ENCODE measurements around the gene ADGRF1. TPM values are rescaled to one million over a fixed set of nuclear protein-coding genes. Genes with fewer than 3 reads are reported as not detected.
A peak's percentile ranks its signal among the peaks of the same experiment; 100 is the strongest.
"Not testable (repeated sequence)": the region's sequence is repeated elsewhere in the genome, so short reads cannot be mapped to it uniquely, and the experiment has no call there.

Gene ADGRF1
- total RNA-seq, 1 donor from 2014 or later, result not detected

DNA sequence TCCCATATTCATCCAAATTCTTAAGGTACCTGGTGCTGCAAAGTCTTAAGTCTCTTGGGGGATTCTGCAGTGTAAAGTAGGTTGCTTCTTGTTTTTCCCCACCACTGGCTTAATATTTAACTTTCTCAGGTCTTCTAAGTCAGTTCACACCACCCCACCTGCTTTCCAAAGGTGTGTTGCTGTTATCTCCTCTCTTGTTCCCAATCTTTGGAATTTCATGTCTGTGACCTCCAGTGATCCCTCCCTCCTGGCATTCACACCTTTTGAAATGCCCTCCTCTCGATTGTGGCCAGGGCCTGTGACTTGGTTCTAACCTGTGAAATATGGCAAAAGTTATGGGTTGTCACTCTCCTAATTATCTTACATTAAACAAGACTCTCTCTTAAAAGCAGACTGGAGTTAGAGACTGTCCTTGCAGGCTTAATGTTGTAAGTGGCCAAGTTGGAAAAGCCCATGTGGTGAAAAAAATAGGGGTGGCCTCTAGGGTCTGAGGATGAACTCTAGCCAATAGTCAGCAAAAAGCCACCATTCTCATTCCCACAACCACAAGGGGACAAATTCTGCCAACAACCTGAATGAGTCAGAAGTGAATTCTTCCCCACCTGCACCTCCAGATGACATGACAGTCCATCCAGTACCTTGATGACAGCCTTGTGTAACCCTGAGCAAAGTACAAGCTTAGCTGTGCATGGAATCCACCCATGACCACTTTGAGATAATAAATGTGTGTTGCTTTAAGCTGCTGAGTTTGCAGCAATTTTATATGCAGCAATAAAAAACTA, 45.1 kb downstream of the ADGRF1 start:
- DNase-seq (no peak), ATAC-seq (ENCODE audit: poor library complexity) (no peak)
- intact Hi-C loops (cut with DNase I), result no loop called here

DNA sequence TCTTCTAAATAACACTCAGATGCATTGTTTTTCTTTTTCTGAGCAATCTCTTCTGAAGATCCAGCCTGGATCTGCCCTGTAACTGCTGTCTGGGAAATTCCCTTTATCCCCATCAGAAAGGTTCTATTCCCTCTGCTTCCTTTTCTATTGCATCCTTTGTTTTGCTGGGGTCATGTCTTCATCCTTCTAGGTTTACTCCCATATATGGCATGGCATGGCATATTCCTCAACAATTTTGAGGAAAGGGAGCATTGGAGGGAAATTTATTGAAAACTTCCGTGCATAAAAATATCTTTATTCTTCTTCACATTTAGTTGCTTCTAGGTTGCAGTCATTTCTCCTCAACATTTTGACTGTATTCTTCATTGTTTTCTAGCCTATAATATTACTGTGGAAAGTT, 47.2 kb downstream of the ADGRF1 start:
- DNase-seq, result no peak
- intact Hi-C loops (cut with DNase I), result no loop called here
- ATAC-seq (ENCODE audit: poor library complexity), result no peak

DNA sequence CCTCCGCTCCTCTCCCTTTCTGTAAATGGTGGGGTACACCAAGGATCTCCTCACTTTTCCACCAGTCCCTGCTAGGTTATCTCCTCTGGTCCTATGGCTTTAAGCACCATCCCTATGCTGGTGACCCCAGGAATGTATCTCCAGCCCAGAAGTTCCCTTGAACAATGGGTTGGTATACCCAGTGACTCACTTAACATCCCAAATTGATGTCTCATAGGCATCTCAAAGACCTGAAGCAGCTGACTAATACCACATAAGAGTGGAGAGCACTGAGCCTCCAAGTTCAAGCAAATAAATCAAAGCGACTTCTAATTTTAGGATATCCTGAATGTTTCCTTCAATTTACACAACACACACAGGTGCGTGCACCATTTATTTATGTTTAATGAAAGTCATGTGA, 48.3 kb downstream of the ADGRF1 start:
- ATAC-seq (ENCODE audit: poor library complexity) (no peak), DNase-seq (no peak)
- intact Hi-C loops (cut with DNase I), result no loop called here

DNA sequence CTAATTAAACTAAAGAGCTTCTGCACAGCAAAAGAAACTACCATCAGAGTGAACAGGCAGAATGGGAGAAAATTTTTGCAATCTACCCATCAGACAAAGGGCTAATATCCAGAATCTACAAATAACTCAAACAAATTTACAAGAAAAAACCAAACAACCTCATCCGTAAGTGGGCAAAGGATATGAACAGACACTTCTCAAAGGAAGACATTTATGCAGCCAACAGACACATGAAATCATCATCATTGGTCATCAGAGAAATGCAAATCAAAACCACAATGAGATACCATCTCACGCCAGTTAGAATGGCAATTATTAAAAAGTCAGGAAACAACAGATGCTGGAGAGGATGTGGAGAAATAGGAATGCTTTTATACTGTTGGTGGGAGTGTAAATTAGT, 49.7 kb downstream of the ADGRF1 start:
- DNase-seq; intact Hi-C loops (cut with DNase I); ATAC-seq (ENCODE audit: poor library complexity): not testable (repeated sequence)

DNA sequence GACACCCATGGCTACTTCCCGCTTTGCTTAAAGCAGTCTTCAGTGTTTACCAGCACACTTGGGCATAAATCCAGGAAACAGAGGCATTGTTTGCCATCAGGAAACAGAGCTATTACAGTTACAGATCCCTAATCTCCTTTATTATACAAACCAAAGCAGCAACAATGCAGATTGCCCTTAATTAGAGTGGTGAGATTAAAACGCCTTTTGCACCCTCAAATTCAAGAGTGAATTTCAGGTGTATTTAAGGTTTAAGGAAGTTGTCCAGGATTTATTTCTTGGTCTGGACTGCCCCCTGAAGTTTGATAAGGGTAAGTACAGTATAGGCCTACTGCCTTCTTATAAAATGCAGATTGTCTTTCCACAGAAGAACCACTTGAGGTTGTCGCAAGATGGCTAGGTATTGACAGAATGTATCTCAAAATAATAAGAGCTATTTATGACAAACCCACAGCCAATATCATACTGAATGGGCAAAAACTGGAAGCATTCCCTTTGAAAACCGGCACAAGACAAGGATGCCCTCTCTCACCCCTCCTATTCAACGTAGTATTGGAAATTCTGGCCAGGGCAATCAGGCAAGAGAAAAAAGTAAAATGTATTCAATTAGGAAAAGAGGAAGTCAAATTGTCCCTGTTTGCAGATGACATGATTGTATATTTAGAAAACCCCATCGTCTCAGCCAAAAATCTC, 51.2 kb downstream of the ADGRF1 start:
- DNase-seq; intact Hi-C loops (cut with DNase I): not testable (repeated sequence)
- peak; percentile 88 for ATAC-seq (ENCODE audit: poor library complexity)

DNA sequence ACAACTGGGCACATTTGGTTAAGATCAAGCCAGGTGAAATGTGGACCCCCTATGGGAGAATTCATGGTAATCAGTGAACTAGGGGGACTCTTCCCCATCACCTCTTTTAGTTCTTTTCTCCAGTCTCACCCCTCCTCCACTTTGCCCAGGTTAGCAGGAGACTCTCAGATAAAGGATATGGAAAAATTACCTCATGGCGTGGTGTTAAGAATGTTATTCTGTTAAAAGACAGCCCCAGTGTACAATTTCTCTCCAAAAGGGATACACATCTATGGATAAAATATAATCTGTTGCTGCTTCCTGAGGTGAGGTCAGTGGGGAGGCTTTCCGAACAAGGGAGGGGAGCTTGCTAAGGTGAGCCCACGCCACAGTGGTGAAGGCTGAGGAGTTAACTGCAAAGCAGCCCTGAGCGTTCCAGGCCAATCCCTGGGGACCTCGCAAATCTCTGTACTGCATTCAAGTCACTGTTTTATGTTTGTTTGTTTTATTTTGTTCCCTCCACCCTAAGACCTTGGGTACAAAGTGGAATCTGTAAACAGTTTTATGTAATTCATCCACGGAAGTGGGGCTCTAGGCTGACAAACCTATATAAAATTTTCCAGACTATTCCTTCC, 52.0 kb downstream of the ADGRF1 start:
- intact Hi-C loops (cut with DNase I), result no loop called here
- no peak for DNase-seq
- ATAC-seq (ENCODE audit: poor library complexity), result peak; percentile 48

DNA sequence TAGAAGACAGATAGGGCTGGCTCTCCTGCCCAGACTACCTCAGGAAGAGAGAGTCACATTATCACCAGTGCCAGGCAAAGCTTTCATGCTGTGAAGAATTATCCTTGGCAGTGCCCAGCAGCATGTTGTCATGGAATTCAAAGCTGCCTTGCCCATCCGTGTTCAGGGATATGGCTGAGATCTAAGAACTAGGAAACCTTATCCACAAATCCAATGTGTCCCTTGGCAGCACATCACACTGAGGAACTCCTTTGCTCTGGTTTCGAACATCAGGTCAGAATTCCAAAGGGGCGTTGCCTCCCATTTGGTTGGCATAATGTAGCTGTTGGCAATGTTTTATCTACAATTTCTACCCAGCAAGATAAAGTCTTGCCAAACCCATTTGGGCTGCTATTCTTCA, 52.7 kb downstream of the ADGRF1 start:
- no peak for DNase-seq
- peak; percentile 19 for ATAC-seq (ENCODE audit: poor library complexity)
- intact Hi-C loops (cut with DNase I), result loop anchor here (2.0 kb wide), 1 partner anchor 139 kb away; no protein-coding TSS in a partner anchor

DNA sequence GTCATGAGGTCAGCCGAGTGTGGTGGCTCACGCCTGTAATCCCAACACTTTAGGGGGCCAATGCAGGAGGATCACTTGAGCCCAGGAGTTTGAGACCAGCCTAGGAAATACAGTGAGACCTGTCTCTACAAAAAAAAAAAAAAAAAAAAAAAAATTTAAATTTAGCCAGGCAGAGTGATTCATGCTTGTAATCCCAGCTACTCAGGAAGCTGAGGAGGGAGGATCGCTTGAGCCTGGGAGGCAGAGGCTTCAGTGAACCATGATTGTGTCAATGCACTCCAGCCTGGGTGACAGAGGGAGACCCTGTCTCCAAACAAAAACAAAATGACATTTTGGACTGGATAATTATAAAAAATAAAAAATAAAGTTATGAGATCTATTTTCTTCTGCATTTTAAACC, 56.2 kb downstream of the ADGRF1 start:
- ATAC-seq (ENCODE audit: poor library complexity) (no peak), DNase-seq (no peak)
- intact Hi-C loops (cut with DNase I), result no loop called here

DNA sequence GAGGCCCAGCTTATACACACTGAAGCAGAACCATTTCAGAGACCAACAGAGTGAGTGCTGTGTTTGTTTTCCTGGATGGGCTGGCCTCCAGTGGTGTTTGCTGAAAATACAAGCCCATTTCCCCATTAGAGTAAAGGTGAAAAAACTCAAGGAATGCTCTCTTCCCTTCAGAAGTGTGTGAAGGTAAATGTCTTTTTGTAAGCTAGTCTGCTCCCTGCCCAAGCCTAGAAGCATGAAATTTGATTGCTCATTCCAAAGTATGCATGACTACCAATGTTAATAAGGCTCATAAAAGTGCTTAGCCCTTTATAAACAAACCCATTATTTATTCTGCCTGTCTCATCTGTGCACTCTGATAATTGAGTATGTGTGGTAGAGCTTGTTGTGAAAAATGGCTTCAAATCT, 59.1 kb downstream of the ADGRF1 start:
- DNase-seq, result no peak
- intact Hi-C loops (cut with DNase I), result no loop called here
- no peak for ATAC-seq (ENCODE audit: poor library complexity)

DNA sequence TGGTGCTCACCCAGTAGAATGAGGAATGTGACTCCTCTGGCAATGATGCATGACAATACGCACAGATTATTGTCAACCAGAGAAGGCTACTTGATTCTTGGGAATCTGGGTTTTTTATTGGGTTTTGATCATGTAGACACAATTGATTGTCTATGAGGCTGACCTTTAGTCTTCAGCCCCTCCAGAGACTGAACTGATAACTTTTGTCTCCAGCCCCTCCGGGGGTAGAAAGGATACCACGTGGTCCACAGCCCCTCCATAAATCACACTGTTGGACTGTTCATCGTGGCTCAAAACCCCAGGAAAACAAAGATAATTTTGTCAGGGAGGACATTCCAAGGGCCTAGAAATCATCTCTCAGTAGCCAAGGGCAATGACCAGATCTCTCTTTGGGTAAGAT, 62.9 kb downstream of the ADGRF1 start:
- intact Hi-C loops (cut with DNase I), result no loop called here
- DNase-seq (no peak), ATAC-seq (ENCODE audit: poor library complexity) (no peak)

DNA sequence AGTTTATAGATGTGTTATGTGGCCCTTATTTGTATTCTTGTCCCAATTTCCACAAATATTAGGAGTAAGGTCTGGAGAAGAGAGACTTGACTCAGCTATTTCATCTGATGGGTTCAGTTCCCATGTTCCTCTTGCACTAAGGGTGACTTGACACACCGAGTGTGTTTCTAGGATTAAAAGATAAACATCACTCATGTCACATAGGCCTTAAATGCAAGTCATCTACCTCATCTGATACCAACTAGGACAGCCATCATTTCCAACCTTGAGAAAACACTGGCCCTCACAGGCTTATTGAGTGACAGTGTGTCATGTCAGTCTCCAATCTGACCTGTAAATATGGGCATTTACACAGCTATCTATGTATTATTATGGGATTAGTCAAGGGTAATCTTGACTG, 67.3 kb downstream of the ADGRF1 start:
- intact Hi-C loops (cut with DNase I), result no loop called here
- ATAC-seq (ENCODE audit: poor library complexity) (no peak), DNase-seq (no peak)

DNA sequence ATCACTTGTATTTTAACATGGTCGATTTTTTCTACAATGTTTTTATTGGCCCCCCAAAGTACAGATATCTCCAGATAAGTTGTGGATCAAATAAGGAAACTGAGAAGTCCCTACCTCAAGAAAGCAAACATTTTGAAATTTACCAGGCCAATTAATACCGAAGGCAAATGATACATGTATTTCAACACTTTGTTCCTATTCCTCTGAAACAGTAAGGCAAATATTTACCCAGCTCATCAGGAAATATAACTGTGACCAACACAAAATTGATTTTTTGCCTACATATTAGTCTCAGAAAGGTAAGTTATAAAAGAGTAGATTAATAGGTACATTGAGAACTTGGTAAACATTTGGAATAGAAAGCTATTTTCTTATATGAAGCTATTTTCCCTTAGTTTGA, 69.1 kb downstream of the ADGRF1 start:
- DNase-seq (no peak), ATAC-seq (ENCODE audit: poor library complexity) (no peak)
- intact Hi-C loops (cut with DNase I), result no loop called here

DNA sequence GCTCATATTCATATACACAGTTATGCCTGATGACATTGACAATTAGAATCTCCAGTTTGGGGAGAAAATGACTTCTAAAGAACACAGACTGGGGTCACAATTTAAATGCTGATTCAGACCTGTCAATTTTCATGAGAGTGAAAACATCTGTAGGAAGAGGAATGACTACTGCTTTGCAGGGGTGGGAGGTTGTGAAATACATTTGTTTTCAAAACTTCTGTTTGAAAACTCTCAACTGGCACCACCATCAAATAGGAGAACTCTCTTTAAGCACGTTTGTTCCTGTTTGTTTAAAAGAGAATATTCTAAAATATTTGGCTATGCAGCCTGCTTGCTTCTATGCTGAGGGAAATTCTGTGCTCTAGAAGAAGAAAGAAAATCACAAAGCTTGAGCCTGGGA, 69.6 kb downstream of the ADGRF1 start:
- intact Hi-C loops (cut with DNase I), result no loop called here
- no peak for DNase-seq
- no peak for ATAC-seq (ENCODE audit: poor library complexity)

DNA sequence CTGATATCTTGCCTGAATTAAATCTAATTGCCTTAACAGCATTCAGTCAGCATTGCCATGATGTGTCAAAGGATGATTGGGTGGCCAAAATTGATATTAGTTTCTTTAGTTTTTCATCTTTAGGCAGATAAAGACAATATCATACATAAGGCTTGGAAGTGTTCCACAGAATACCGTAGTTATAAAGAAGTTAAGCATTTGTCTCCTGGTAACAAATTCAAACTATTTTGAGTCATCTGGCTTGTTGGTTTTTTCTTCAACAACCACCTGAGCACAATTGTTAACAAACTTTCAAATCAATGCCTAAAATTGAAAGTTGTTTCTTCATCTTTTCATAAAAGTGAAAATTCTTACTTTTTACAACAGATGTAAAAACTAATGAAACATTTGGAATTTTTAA, 72.9 kb downstream of the ADGRF1 start:
- intact Hi-C loops (cut with DNase I), result no loop called here
- no peak for DNase-seq
- ATAC-seq (ENCODE audit: poor library complexity), result no peak

DNA sequence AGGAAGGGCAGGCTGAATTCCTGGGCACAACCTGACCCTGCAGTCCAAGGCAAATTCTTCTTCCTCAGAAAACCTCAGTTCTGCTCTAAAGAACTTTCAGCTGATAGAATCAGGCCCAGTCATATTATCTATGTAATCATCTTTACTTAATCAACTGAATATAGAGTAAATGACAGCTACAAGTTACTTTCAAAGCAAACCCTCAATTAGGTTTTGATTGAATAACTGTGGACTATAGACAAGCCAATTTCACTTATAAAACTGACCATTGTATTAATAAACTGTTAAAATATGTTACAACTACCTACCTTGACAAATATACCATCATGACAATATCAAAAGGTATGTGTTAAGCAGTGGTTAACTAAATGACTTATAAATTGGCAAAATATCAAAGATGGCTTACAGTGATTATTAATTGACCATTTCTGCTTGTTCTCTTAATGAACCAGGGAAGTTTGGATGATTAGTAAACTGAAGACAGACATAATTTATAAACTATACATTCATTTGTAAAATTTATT, 74.2 kb downstream of the ADGRF1 start:
- ATAC-seq (ENCODE audit: poor library complexity), result no peak
- no peak for DNase-seq
- intact Hi-C loops (cut with DNase I), result no loop called here

DNA sequence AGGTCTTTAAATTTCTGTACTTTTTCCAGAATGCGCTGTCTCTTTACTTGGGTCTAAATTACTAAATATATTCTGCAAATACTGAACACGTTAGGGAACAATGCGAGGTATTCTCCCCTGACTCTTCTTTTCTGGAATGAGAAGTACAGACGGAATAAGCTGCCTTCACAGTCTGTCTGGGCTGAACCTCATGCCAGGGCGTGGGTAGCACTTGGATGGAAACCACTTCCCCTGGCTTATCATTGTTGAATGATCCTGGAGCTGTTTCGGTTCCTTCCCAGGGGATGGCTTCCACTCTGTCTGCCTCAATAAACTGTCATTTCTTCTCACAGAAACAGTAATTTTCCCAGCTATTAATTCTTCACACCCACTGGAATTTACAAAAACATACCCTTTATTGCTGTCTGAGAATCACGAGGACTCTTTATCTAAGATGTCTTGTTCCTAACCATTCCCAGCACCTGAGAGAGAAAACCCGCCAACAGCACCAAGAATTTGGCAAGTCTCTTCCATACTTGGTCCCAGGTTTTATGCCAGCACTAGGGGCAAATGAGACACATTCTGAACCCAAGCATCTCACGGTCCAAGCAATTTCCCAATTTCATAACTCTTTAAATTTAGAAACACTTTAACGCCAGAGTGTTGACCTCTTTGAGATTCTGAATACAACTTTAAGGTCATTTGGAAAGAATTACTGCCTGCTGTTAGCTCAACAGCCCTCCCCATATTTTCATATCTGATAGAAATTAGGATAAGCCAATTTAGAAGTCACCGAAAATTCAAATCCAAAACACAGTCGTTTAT, 77.2 kb downstream of the ADGRF1 start:
- intact Hi-C loops (cut with DNase I), result no loop called here
- ATAC-seq (ENCODE audit: poor library complexity) (peak; percentile 41), DNase-seq (no peak)

DNA sequence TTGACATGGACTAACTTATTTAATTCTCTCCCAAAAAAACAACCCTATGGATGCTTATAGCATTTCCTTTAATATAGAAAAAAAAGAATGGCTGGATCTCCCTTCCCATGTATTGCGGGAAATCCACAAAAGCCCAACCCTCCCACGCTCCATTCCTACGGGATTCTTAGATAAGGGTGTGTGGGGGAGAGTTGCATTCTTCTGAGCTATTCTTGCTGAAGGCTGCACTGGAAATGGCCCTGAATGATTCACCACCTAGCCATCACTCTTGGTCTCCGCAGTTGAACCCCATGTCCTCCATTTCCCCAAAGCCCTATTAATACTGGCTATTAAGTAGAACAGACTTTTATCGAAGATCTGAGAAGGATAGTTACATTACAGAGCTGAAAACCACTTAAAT, 78.5 kb downstream of the ADGRF1 start:
- intact Hi-C loops (cut with DNase I), result no loop called here
- ATAC-seq (ENCODE audit: poor library complexity) (peak; percentile 39), DNase-seq (no peak)

DNA sequence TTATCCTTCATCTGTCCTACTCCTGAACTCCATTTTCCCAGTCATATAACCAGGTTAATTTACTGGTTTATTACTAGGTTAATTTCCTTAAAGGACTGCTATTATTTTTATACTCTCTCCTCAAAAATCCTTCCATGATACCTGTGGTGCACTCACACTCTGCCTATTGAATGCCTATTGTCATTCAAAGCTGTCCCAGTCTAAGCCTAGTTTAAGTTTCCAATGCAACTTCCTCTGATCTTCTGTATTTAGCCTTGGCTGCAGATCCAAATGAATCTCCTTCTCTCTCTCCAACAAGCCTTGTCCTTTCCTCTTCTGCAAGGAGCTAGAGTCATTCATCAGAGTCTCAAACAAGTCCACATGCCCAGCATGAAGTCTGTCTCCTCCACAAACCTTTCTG, 79.1 kb downstream of the ADGRF1 start:
- intact Hi-C loops (cut with DNase I), result no loop called here

DNA sequence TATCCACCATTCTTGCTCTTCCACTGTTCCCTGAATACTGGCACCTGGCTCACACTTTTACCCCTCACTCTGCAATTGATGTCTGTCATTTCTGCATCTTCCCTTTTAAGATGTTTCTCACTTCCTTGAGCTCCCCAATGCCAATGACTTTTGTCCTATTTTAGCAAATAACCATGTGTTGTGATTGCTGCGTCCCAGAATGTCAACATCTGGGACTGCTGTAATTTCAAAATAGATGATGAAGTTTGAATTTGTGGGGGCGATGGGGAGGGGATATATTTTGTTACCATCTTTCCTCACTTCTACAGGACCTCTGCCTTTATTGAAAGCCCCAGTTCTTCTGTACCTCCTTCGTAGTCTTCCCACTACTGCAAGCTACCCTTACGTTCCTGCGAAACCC, 80.4 kb downstream of the ADGRF1 start:
- DNase-seq (no peak), ATAC-seq (ENCODE audit: poor library complexity) (no peak)
- intact Hi-C loops (cut with DNase I), result no loop called here

More for the DNA sequence above, 79.1 kb downstream of the ADGRF1 start:
- DNase-seq (no peak), ATAC-seq (ENCODE audit: poor library complexity) (no peak)
